C1 segment of cervical spinal cord (tissue), 14 donors: Measurements from ENCODE around the gene NINL.
"Not testable (repeated sequence)": the region's sequence is repeated elsewhere in the genome, so short reads cannot be mapped to it uniquely, and the experiment has no call there.

Source experiments
- DNase-seq, 14 donors: peaks; one replicate each; lab custom pipeline; 2025; lab: John Stamatoyannopoulos, UW

The NINL gene

GRCh38 chr20:25592135-25592852 is 7.0 kb upstream of the NINL start:
- no peak for DNase-seq

DNA sequence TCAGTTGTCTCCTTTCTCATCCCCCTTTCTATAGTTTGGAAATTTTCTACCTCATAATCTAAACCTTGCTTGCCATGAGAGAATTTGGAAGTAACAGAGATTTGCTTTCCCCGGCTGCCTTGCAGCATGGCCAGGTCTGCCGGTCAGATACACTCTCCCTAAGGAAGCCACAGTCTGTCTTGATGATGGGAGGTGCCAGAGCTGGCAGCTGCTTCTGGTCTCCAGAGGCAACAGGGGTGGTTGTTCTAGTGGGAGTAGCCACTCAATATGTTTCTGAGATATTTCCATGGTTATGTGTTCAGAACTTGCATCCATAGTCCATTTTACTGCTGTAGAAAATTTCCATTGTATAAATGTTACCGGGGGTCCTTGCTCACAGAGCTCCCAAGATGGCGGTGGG is 5.4 kb upstream of the NINL start:
- not testable (repeated sequence) for DNase-seq

- DNase-seq = no peak
Observed at GRCh38 chr20:25588491-25588890, 3.2 kb upstream of the NINL start.

GRCh38 chr20:25587536-25587935 is 2.2 kb upstream of the NINL start:
- DNase-seq = no peak

- no peak for DNase-seq
Observed at GRCh38 chr20:25586877-25587276, 1.5 kb upstream of the NINL start.

- DNase-seq = not testable (repeated sequence)
Observed at GRCh38 chr20:25583607-25584006, 1.7 kb downstream of the NINL start.

- DNase-seq = no peak
Observed at GRCh38 chr20:25580711-25581110, 4.6 kb downstream of the NINL start.

DNA sequence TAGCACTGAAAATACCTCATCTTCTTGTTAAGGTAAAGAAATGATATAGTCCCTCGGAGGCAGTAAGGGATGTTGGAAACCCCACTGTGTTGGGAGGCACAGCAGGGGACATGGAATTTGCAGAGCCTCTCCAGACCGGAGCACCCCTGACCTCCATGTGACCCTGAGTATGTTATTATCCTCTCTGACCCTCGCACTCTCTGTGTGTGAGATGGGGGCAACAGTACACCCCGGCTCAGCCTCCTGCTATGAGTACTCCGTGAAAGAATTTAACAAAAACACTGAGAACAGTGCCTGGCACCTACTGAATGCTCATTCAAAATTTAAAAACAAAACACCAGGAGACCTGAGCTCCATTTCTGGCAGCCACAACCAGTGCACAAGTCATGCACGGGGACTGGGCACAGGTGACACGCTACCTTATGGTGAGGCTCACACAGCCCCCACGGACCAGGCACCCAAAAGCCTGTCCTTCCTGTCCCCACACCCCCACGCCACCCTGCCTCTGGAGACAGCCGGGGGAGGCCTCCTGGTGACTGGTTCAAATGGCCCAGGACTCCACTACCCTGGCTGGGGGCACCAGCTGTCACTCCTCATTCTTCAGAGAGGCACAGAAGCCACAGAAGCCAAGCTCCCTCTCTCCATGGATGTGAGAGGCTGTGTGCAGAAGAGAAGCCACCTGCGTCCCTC is 6.1 kb downstream of the NINL start:
- no peak for DNase-seq

- DNase-seq = no peak
Observed at GRCh38 chr20:25576783-25577530, 8.4 kb downstream of the NINL start.

DNA sequence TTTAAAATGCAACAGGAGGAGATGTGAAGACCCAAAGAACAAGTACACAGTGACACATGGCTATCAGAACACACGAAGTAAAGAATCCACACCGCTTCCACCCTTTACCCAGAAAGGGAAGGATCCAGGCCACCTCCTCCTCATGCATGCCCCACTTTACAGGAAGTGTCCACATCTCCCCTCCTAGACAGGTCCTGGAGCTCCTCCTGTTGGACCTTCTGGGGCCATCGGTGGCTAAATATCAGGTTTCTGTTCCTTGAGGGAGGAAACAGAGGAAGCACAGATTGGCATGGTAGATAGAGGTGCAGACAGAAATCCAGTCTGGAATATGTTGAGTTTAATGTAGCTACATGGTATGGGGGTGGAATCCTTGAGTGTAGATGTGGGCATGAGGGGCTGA is 10.9 kb downstream of the NINL start:
- no peak for DNase-seq

DNA sequence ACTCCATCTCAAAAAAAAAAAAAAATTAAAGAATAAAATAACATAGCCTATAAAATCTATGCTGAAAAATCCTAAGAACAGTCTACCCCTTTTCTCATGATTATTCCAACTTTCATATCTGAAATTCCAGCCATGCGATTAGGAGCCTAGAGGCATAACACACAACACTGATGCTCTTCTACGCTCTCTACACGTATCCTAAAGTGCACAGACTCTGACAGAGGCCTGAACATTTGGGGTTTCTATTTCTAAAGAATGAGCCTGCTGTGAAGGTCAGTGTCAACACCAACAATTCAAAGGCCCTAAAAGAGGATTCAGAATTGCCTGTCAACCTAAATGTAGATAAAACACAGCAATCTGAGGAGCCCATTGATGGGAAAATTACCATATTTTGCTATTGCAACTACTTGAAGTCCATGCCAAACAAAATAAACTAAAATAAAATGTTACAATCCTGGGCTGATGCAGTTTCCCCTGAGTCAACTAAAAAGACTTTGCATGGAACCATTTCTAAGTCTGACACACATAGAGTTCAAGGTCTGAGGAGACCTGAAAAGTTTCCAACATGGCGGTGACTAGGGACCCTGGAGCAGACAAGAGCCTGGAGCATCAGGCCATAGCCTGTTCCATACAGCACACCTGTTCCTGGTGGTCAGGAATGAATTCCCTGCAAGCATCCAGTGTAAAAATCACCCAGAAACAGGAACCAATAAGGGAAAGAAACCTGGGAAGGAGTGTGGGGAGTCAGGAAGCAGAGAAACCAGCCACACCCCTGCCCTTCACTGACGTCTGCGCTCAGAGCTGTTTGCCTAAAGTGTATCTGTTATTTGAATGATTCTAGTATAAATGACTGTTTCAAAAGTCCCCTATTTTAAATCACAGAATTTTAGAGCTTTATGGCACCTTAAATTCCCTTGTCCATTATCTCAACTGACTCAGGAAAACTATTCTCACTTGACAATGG is 11.8 kb downstream of the NINL start:
- no peak for DNase-seq

GRCh38 chr20:25571817-25572216 is 13.5 kb downstream of the NINL start:
- DNase-seq = no peak

DNA sequence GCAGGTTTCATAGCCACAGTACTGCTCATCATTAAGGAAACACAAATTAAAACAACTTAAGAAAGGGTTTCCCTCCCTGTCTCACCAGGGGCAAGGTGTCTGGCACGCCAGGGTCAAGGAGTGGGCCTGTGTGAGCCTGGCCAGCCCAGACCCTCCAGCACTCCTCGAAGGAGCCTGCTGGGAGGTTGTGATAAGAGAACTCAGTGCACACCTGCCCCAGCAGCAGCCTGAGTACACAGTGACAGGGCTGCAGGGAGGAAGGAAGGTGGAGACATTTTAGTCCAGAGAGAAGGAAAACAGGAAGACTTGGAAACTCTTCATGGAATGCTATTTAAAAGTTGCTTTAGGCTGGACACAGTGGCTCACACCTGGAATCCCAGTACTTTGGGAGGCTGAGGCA is 14.1 kb downstream of the NINL start:
- DNase-seq = no peak

DNA sequence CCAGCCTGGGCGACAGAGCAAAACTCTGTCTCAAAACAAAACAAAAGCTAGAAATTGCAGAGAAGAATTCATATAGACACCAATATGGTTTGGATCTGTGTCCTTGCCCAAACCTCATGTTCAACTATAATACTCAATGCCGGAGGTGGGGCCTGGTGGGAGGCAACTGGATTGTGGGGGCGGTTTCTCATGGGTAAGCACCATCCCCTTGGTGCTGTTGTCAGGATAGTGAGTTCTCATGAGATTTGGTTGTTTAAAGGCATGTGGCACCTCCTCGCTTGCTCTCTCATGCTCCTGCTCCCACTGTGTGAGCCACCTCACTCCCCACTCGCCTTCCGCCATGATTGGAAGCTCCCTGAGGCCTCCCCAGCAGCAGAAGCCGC is 15.2 kb downstream of the NINL start:
- DNase-seq = no peak

- no peak for DNase-seq
Observed at GRCh38 chr20:25567286-25567685, 18.0 kb downstream of the NINL start.

DNA sequence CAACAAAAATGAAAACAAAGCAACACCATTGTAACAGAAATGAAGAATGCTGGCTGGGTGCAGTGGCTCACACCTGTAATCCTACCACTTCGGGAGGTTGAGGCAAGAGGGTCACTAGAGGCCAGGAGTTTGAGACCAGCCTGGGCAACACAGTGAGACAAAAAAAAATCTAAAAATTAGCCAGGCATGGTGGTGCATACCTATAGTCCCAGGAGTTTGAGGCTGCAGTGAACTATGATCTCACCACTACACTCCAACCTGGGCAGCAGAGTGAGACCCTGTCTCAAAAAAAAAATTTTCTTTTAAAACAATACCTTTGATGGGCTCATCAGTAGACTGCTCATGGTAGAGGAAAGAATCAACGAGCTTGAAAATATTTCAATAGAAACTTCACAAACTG is 18.5 kb downstream of the NINL start:
- no peak for DNase-seq

- DNase-seq = no peak
Observed at GRCh38 chr20:25565578-25566157, 19.7 kb downstream of the NINL start.

- DNase-seq = no peak
Observed at GRCh38 chr20:25563876-25564275, 21.5 kb downstream of the NINL start.

DNA sequence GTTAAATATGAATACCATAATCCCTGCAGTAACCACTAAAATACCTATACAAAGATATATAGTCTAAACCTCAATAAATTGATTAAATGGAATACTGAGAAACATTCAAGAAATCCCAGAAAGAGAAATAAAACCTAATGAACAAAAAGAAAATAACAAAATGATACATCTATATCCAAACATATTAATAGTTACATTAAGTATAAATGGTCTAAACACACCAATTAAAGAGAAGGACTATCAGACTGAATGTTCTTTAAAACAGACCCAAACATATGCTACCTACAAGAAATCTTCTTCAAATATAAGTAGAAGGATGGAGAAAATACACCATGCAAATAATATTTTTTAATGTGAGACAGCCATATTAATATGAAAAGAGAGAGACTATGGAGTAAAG is 22.0 kb downstream of the NINL start:
- DNase-seq = no peak

- DNase-seq = not testable (repeated sequence)
Observed at GRCh38 chr20:25561771-25562170, 23.6 kb downstream of the NINL start.

- no peak for DNase-seq
Observed at GRCh38 chr20:25553819-25554296, 31.5 kb downstream of the NINL start.
